Measurements from ENCODE around the gene KLF6. TPM values are rescaled to one million over a fixed set of nuclear protein-coding genes. Genes with fewer than 3 reads are reported as not detected.

The KLF6 gene
- polyA plus RNA-seq, 1 of the 3 experiments (the other 2 are of a cell fraction): 148 TPM

- Histone ChIP-seq H3K4me3 (ENCODE audit: low read depth in 2 of 2, low read length in 1 of 2) (no peak overlapping the region), H3K9me2 (no peaks in the 10 kb centered on the region), H2AFZ (ENCODE audit: low read depth) (no peak overlapping the region), H3K27ac (ENCODE audit: low read depth in 2 of 2, low read length in 1 of 2) (peak overlapping the region in 1 of 2 experiments; percentile 3; a peak in 1 of 4 replicates), H3K4me1 (ENCODE audit: control insufficient read depth in 1 of 2, insufficient read depth in 2 of 2, low read depth in 1 of 2, low read length in 1 of 2) (peaks cover 36 to 38% of the 10 kb centered on the region in 2 experiments), H3K4me2 (no peak overlapping the region), H3K79me2 (ENCODE audit: insufficient read depth) (no peaks in the 10 kb centered on the region), H3K9ac (no peak overlapping the region), H3F3A (replicated peaks; ENCODE audit: insufficient read depth) (peaks cover 26% of the 10 kb centered on the region), H3K36me3 (replicated peaks in 1 of 2; ENCODE audit: control insufficient read depth in 1 of 2, insufficient read depth in 2 of 2, low read length in 1 of 2) (no peaks in the 10 kb centered on the region), H3K9me3 (no peaks in the 10 kb centered on the region), H3K27me3 (ENCODE audit: insufficient read depth) (no peaks in the 10 kb centered on the region), H4K20me1 (ENCODE audit: insufficient read depth) (no peaks in the 10 kb centered on the region)
- no peak for DNase-seq
- ChIA-PET POLR2A (no interaction called here), CTCF (interaction anchor here (1.0 kb wide), 1 partner anchor 23 kb away, joined by 4 read pairs; no protein-coding TSS in a partner anchor)
- no peak for TF ChIP-seq NRF1 (IDR thresholded peaks at IDR 0.05; ENCODE audit: low read depth, low read length)
- 95% methylated on average over 8 of the region's 8 CpGs for WGBS (ENCODE audit: low lambda C conversion rate)
Measured at GRCh38 chr10:3761021-3761686, 23.9 kb downstream of the KLF6 start.

- WGBS (ENCODE audit: low lambda C conversion rate): 98% methylated on average over 8 of the region's 14 CpGs
- H3K4me1 ChIP-seq (ENCODE audit: control insufficient read depth in 1 of 2, insufficient read depth in 2 of 2, low read depth in 1 of 2, low read length in 1 of 2): peaks cover 36 to 37% of the 10 kb centered on the region in 2 experiments
- H2AFZ ChIP-seq (ENCODE audit: low read depth): no peak overlapping the region
- no peak overlapping the region for H3K4me3 ChIP-seq (ENCODE audit: low read depth in 2 of 2, low read length in 1 of 2)
- ChIA-PET CTCF (no interaction called here), POLR2A (no interaction called here)
- no peaks in the 10 kb centered on the region for H4K20me1 ChIP-seq (ENCODE audit: insufficient read depth)
- H3F3A ChIP-seq (replicated peaks; ENCODE audit: insufficient read depth): peaks cover 36% of the 10 kb centered on the region
- H3K27me3 ChIP-seq (ENCODE audit: insufficient read depth): no peaks in the 10 kb centered on the region
- H3K27ac ChIP-seq (ENCODE audit: low read depth in 2 of 2, low read length in 1 of 2): no peak overlapping the region
- no peak overlapping the region for H3K4me2 ChIP-seq
- no peak for TF ChIP-seq FOXM1 (IDR thresholded peaks at IDR 0.05; ENCODE audit: low read depth)
- no peak for TF ChIP-seq FOSL2 (IDR thresholded peaks at IDR 0.05; ENCODE audit: borderline replicate concordance, low read depth)
- TF ChIP-seq TAF1 (IDR thresholded peaks at IDR 0.05; ENCODE audit: borderline replicate concordance, low read depth, low read length): no peak
- no peak for TF ChIP-seq TEAD4 (IDR thresholded peaks at IDR 0.05; ENCODE audit: borderline replicate concordance, insufficient read depth)
- TF ChIP-seq SIN3A (IDR thresholded peaks at IDR 0.05; ENCODE audit: borderline replicate concordance, low read depth, low read length): no peak
- TF ChIP-seq SMC3 (IDR thresholded peaks at IDR 0.05; ENCODE audit: low read depth, low read length): no peak
- TF ChIP-seq CHD2 (IDR thresholded peaks at IDR 0.05; ENCODE audit: low read length, partially characterized antibody): no peak
- TF ChIP-seq USF1 (IDR thresholded peaks at IDR 0.05; ENCODE audit: borderline replicate concordance, low read depth): no peak
- no peak for TF ChIP-seq NFIC (IDR thresholded peaks at IDR 0.05; ENCODE audit: borderline replicate concordance)
- no peak for TF ChIP-seq GABPA (IDR thresholded peaks at IDR 0.05; ENCODE audit: low read depth)
- no peak for TF ChIP-seq ZBTB33 (IDR thresholded peaks at IDR 0.05; ENCODE audit: borderline replicate concordance, low read depth)
- no peak for TF ChIP-seq FOXJ3 (CRISPR knock-in tag; IDR thresholded peaks at IDR 0.05)
- TF ChIP-seq RXRA (IDR thresholded peaks at IDR 0.05; ENCODE audit: borderline replicate concordance, low read depth): no peak
- TF ChIP-seq ELF1 (IDR thresholded peaks at IDR 0.05): no peak
- no peak for TF ChIP-seq YY1 (IDR thresholded peaks at IDR 0.05; ENCODE audit: low read depth)
- no peak for TF ChIP-seq EZH2phosphoT487 (IDR thresholded peaks at IDR 0.05; ENCODE audit: borderline replicate concordance, low read depth)
- H3K9me3 ChIP-seq: no peaks in the 10 kb centered on the region
- no peaks in the 10 kb centered on the region for H3K9me2 ChIP-seq
- no peak overlapping the region for H3K9ac ChIP-seq
- H3K79me2 ChIP-seq (ENCODE audit: insufficient read depth): no peaks in the 10 kb centered on the region
- H3K36me3 ChIP-seq (replicated peaks in 1 of 2; ENCODE audit: control insufficient read depth in 1 of 2, insufficient read depth in 2 of 2, low read length in 1 of 2): no peaks in the 10 kb centered on the region
- DNase-seq: no peak
Measured at GRCh38 chr10:3760083-3760482, 24.9 kb downstream of the KLF6 start.

Data from SK-N-SH (cell line).